OCI-LY7 (cell line): ENCODE results near the gene ACSM2A.

Experiments
- CTCF ChIP-seq: fragments of 200-600 bp; sonication (generic); conservative IDR thresholded peaks from 2 replicates; pipeline ENCODE4 v1.5.1; 2014; ENCODE audit warnings: mild to moderate bottlenecking, antibody characterized with exemption, low read length, moderate library complexity, mixed read lengths
- EZH2phosphoT487 ChIP-seq: fragments of 200-600 bp; sonication (generic); IDR thresholded peaks from 2 replicates; pipeline ENCODE4 v1.6.1; 2018; ENCODE audit warnings: low read depth, borderline replicate concordance, mild to moderate bottlenecking, mixed run types, antibody characterized with exemption, low read length, moderate library complexity, mixed read lengths

GRCh38 chr16:20484726-20485125 is 33.4 kb downstream of the ACSM2A start:
- no peak for TF ChIP-seq CTCF
- TF ChIP-seq EZH2phosphoT487, result no peak
